ENCODE results near the gene RAD50. TPM values are rescaled to one million over a fixed set of nuclear protein-coding genes. Genes with fewer than 3 reads are reported as not detected.
A peak's percentile ranks its signal among the peaks of the same experiment; 100 is the strongest.

Gene RAD50
- polyA plus RNA-seq, 1 of the 3 experiments (the other 2 are of a cell fraction) = 20.0 TPM

GRCh38 chr5:132607095-132607494 lies 50.3 kb downstream of the RAD50 start (continued):
- no peak for TF ChIP-seq USF2 (IDR thresholded peaks at IDR 0.05; ENCODE audit: borderline replicate concordance, low read depth, low read length)
- no peak for TF ChIP-seq NRF1 (IDR thresholded peaks at IDR 0.05; ENCODE audit: low read depth, low read length)
- no peak for TF ChIP-seq RXRA (IDR thresholded peaks at IDR 0.05; ENCODE audit: borderline replicate concordance, low read depth)
- TF ChIP-seq CHD2 (IDR thresholded peaks at IDR 0.05; ENCODE audit: low read length, partially characterized antibody) = no peak

GRCh38 chr5:132608107-132608506 lies 51.3 kb downstream of the RAD50 start:
- Histone ChIP-seq H3K27ac (ENCODE audit: low read depth in 2 of 2, low read length in 1 of 2) (peak overlapping the region in 1 of 2 experiments; percentile 83; a peak in 2 of 4 replicates), H3K4me3 (ENCODE audit: low read depth in 2 of 2, low read length in 1 of 2) (no peak overlapping the region), H2AFZ (ENCODE audit: low read depth) (no peak overlapping the region), H3K27me3 (ENCODE audit: insufficient read depth) (no peaks in the 10 kb centered on the region), H3K4me1 (ENCODE audit: control insufficient read depth in 1 of 2, insufficient read depth in 2 of 2, low read depth in 1 of 2, low read length in 1 of 2) (no peaks in the 10 kb centered on the region; a peak in 1 of 4 replicates), H3K36me3 (replicated peaks in 1 of 2; ENCODE audit: control insufficient read depth in 1 of 2, insufficient read depth in 2 of 2, low read length in 1 of 2) (peaks cover 58 to 69% of the 10 kb centered on the region in 2 experiments), H3K4me2 (no peak overlapping the region), H3F3A (replicated peaks; ENCODE audit: insufficient read depth) (no peaks in the 10 kb centered on the region), H3K9me2 (no peaks in the 10 kb centered on the region), H3K79me2 (ENCODE audit: insufficient read depth) (no peaks in the 10 kb centered on the region), H3K9ac (no peak overlapping the region), H3K9me3 (no peaks in the 10 kb centered on the region), H4K20me1 (ENCODE audit: insufficient read depth) (no peaks in the 10 kb centered on the region)
- TF ChIP-seq MXI1 (IDR thresholded peaks at IDR 0.05; ENCODE audit: low read depth, low read length) = peak; percentile 95
- no peak for TF ChIP-seq REST (IDR thresholded peaks at IDR 0.05; ENCODE audit: low read depth, low read length)
- no peak for TF ChIP-seq SIN3A (IDR thresholded peaks at IDR 0.05; ENCODE audit: borderline replicate concordance, low read depth, low read length)
- TF ChIP-seq RFX5 (IDR thresholded peaks at IDR 0.05; ENCODE audit: low read length) = no peak
- TF ChIP-seq ZBTB33 (IDR thresholded peaks at IDR 0.05; ENCODE audit: borderline replicate concordance, low read depth) = no peak
- TF ChIP-seq CHD2 (IDR thresholded peaks at IDR 0.05; ENCODE audit: low read length, partially characterized antibody) = peak; percentile 55
- TF ChIP-seq CTCF (IDR thresholded peaks at IDR 0.05) = no peak
- no peak for TF ChIP-seq MEF2A (IDR thresholded peaks at IDR 0.05; ENCODE audit: borderline replicate concordance, low read depth)
- no peak for TF ChIP-seq ELF1 (IDR thresholded peaks at IDR 0.05)
- 0 out of 2 replicates have a peak, but pooled peaks have one; percentile 30 for TF ChIP-seq FOXJ3 (CRISPR knock-in tag; IDR thresholded peaks at IDR 0.05)
- WGBS (ENCODE audit: low lambda C conversion rate) = 76% methylated on average over 5 of the region's 5 CpGs
- ChIA-PET CTCF (interaction anchor here (0.8 to 1.6 kb wide), 3 partner anchors 31 to 82 kb away, joined by 3 to 4 read pairs (median 3); no protein-coding TSS in a partner anchor), POLR2A (no interaction called here)
- peak; percentile 39 for DNase-seq
